Stimulated activated CD4-positive, alpha-beta T cell treated with anti-CD3 and anti-CD28 coated beads, Interleukin-1b, Interleukin-23, amount 100 ng/mL, for 1 hour (primary cell): ENCODE data around the gene AUTS2.
"Not testable (repeated sequence)": the region's sequence is repeated elsewhere in the genome, so short reads cannot be mapped to it uniquely, and the experiment has no call there.

Experiments
- DNase-seq, 2 donors: peaks; one replicate each; pipeline ENCODE4 v3.0.0-alpha.2; 2020; ENCODE audit warnings: low read depth in 2 of 2

AUTS2 gene

GRCh38 chr7:70347463-70348254 lies 749.4 kb downstream of the AUTS2 start:
- no peak for DNase-seq

GRCh38 chr7:70349031-70349430 lies 750.8 kb downstream of the AUTS2 start:
- no peak for DNase-seq

GRCh38 chr7:70349819-70350218 lies 751.5 kb downstream of the AUTS2 start:
- no peak for DNase-seq

GRCh38 chr7:70352088-70352487 lies 753.8 kb downstream of the AUTS2 start:
- DNase-seq: no peak

GRCh38 chr7:70352906-70353305 lies 754.6 kb downstream of the AUTS2 start:
- no peak for DNase-seq

GRCh38 chr7:70353330-70353945 lies 755.2 kb downstream of the AUTS2 start:
- DNase-seq: no peak

GRCh38 chr7:70353946-70354335 lies 755.7 kb downstream of the AUTS2 start:
- no peak for DNase-seq

- DNase-seq: no peak
Measured at GRCh38 chr7:70354409-70355169, 756.3 kb downstream of the AUTS2 start.

- DNase-seq: no peak
Measured at GRCh38 chr7:70355198-70356020, 757.1 kb downstream of the AUTS2 start.

- no peak for DNase-seq
Measured at GRCh38 chr7:70356085-70356786, 758.0 kb downstream of the AUTS2 start.

- no peak for DNase-seq
Measured at GRCh38 chr7:70356787-70357328, 758.6 kb downstream of the AUTS2 start.

- DNase-seq: no peak
Measured at GRCh38 chr7:70360557-70360956, 762.3 kb downstream of the AUTS2 start.

GRCh38 chr7:70361821-70362220 lies 763.5 kb downstream of the AUTS2 start:
- no peak for DNase-seq

GRCh38 chr7:70364393-70364792 lies 766.1 kb downstream of the AUTS2 start:
- not testable (repeated sequence) for DNase-seq

- no peak for DNase-seq
Measured at GRCh38 chr7:70371652-70372051, 773.4 kb downstream of the AUTS2 start.

GRCh38 chr7:70372768-70373515 lies 774.7 kb downstream of the AUTS2 start:
- no peak for DNase-seq

- no peak for DNase-seq
Measured at GRCh38 chr7:70374772-70375533, 776.7 kb downstream of the AUTS2 start.

GRCh38 chr7:70376561-70377031 lies 778.3 kb downstream of the AUTS2 start:
- DNase-seq: no peak

GRCh38 chr7:70377957-70378356 lies 779.7 kb downstream of the AUTS2 start:
- DNase-seq: no peak
